GM19455 (cell line): ENCODE measurements around the gene R3HDML.

Experiments
- ATAC-seq: cut with Tn5 transposase; IDR thresholded peaks from one replicate; pipeline ENCODE4 v1.9.1; 2021; ENCODE audit not compliant: unreplicated experiment

R3HDML gene

GRCh38 chr20:44398335-44398734 lies 61.5 kb downstream of the R3HDML start:
- no peak for ATAC-seq

- no peak for ATAC-seq
These were observed 62.6 kb downstream of the R3HDML start for GRCh38 chr20:44399446-44399845.

- ATAC-seq, result no peak
These were observed 63.8 kb downstream of the R3HDML start for GRCh38 chr20:44400671-44400969.
